K562 (cell line): ENCODE measurements around the gene PGM2. TPM values are rescaled to one million over a fixed set of nuclear protein-coding genes. Genes with fewer than 3 reads are reported as not detected.
A peak's percentile ranks its signal among the peaks of the same experiment; 100 is the strongest.

Experiments used
- ATAC-seq: fragments of 200-7000 bp; cut with Tn5 transposase; 3 replicates; pipeline ENCODE4 v1.9.1; 2020; ENCODE audit warnings: moderate library complexity
- BruUV-seq: library from RNA; stranded (reverse); fragments of 400-500 nt; replicated peaks from 2 replicates; lab custom pipeline; 2021; lab: Mats Ljungman, UMichigan
- CTCF ChIA-PET: fragments of 300-600 bp; formaldehyde crosslinking; extraction: SDS; loops from one replicate; lab custom pipeline; 2021; ENCODE audit warnings: low intra/inter-chr PET ratio; lab: Yijun Ruan, JAX
- POLR2A ChIA-PET: fragments of 300-600, 350-650 bp; sonication (Branson Sonifier 250); formaldehyde crosslinking; extraction: SDS; loops from one replicate; lab custom pipeline; 2021; ENCODE audit warnings: antibody characterized with exemption, inconsistent platforms; lab: Yijun Ruan, JAX
- DNase-seq, 4 experiments: peaks; one replicate each; pipeline versions ENCODE4 v3.0.0 to v3.0.0-alpha.2; 2011 to 2018; ENCODE audit warnings: low spot score in 3 of 4, mixed read lengths in 3 of 4; ENCODE audit errors: extremely low read depth in 1 of 4
- FAIRE-seq: peaks from 2 replicates; lab custom pipeline; 2011; peaks lifted over from hg19 to GRCh38; lab: Jason Lieb, UNC
- H2AFZ ChIP-seq: 2 replicates; pipeline ENCODE4 v1.6.0; 2011; ENCODE audit warnings: low read depth, low read length, control low read depth, inconsistent platforms
- H3K27ac ChIP-seq: fragments of 200-600 bp; 3 replicates; pipeline ENCODE4 v1.8.0; 2011; ENCODE audit warnings: low read depth, mild to moderate bottlenecking, control low read depth, inconsistent platforms, low read length, moderate library complexity, mixed read lengths; ENCODE audit errors: extremely low read depth
- H3K27me3 ChIP-seq, 2 experiments: fragments of 300-600 bp in 1 of 2; 2 replicates in 1 of 2; 3 replicates in 1 of 2; pipeline versions ENCODE4 v1.6.0 to v1.8.0; 2011; ENCODE audit warnings: inconsistent platforms in 2 of 2, low read length in 2 of 2, mild to moderate bottlenecking in 1 of 2, mixed read lengths in 1 of 2, moderate library complexity in 1 of 2; ENCODE audit not compliant: control insufficient read depth in 2 of 2, insufficient read depth in 2 of 2
- H3K36me3 ChIP-seq: fragments of 300-600 bp; 3 replicates; pipeline ENCODE4 v1.8.0; 2011; ENCODE audit warnings: mild to moderate bottlenecking, low read length, inconsistent platforms; ENCODE audit not compliant: control insufficient read depth, insufficient read depth
- H3K4me1 ChIP-seq, 2 experiments: fragments of 200-600 bp in 1 of 2; replicated peaks in 1 of 2; 2 replicates in 1 of 2; 3 replicates in 1 of 2; pipeline versions ENCODE4 v1.5.1 to v1.8.0; 2011; ENCODE audit warnings: inconsistent platforms in 2 of 2, low read length in 2 of 2, mild to moderate bottlenecking in 1 of 2, mixed read lengths in 1 of 2, moderate library complexity in 1 of 2; ENCODE audit not compliant: control insufficient read depth in 2 of 2, insufficient read depth in 2 of 2
- H3K4me2 ChIP-seq: 2 replicates; pipeline ENCODE4 v1.6.1; 2011; ENCODE audit warnings: low read length, control low read depth, inconsistent platforms, mixed read lengths; ENCODE audit not compliant: insufficient read depth
- H3K4me3 ChIP-seq: fragments of 200-600 bp; sonication (generic), shearing (Covaris generic); 2 replicates; pipeline ENCODE4 v1.5.1; 2016; ENCODE audit warnings: control low read depth, inconsistent platforms
- H3K79me2 ChIP-seq: fragments of 200-600 bp; 3 replicates; pipeline ENCODE4 v1.8.0; 2011; ENCODE audit warnings: low read length, inconsistent platforms; ENCODE audit not compliant: control insufficient read depth, insufficient read depth
- H3K9ac ChIP-seq, 2 experiments: 2 replicates each; pipeline versions ENCODE4 v1.6.0 to v1.6.1; 2011; ENCODE audit warnings: low read depth in 2 of 2, low read length in 2 of 2, control low read depth in 1 of 2, inconsistent platforms in 1 of 2, mild to moderate bottlenecking in 1 of 2, mixed read lengths in 1 of 2; ENCODE audit not compliant: insufficient read depth in 1 of 2
- H3K9me1 ChIP-seq: one replicate; pipeline ENCODE4 v1.6.0; 2011; ENCODE audit warnings: inconsistent platforms, mild to moderate bottlenecking, low read length, moderate library complexity; ENCODE audit not compliant: control insufficient read depth, insufficient read depth
- H3K9me3 ChIP-seq: replicated peaks from 2 replicates; pipeline ENCODE4 v1.5.1; 2011; ENCODE audit warnings: low read depth, low read length, inconsistent platforms; ENCODE audit not compliant: control insufficient read depth, insufficient read depth
- H4K20me1 ChIP-seq: replicated peaks from 2 replicates; pipeline ENCODE4 v1.6.1; 2011; ENCODE audit warnings: low read length, inconsistent platforms, mixed read lengths; ENCODE audit not compliant: control insufficient read depth, insufficient read depth
- KDM5B ChIP-seq: fragments of 200-600 bp; sonication (generic); IDR thresholded peaks from 2 replicates; pipeline ENCODE4 v1.6.1; 2012; ENCODE audit warnings: low read depth, mild to moderate bottlenecking, moderate library complexity, low read length, control low read depth, inconsistent platforms; ENCODE audit not compliant: insufficient replicate concordance
- ZNF263 ChIP-seq: sonication (generic); formaldehyde crosslinking; IDR thresholded peaks from 2 replicates; pipeline ENCODE4 v1.8.0; 2022; ENCODE audit warnings: mild to moderate bottlenecking, missing genetic modification reagents, borderline replicate concordance
- WGBS: fragments of 100-300 bp; shearing (Covaris generic); methylation state at CpG from one replicate; pipeline ENCODE4 v1.1.6; 2016; ENCODE audit warnings: low coverage, mixed read lengths; ENCODE audit not compliant: insufficient coverage; ENCODE audit errors: missing lambda C conversion rate; 5-methylcytosine and 5-hydroxymethylcytosine counted together
- in situ Hi-C: fragments of 300-500 bp; cut with MboI; formaldehyde crosslinking; loops from 4 replicates; pipeline ENCODE4 v1.15.0; 2018; ENCODE audit warnings: inconsistent platforms, mixed read lengths
- intact Hi-C: fragments of 100-400 bp; cut with micrococcal nuclease; formaldehyde crosslinking; loops from 2 replicates; pipeline ENCODE4 v1.14.2; 2022
- polyA plus RNA-seq, 8 experiments: library from polyadenylated mRNA; depleted of rRNA in 4 of 8; stranded (reverse) in 5 of 8; unstranded in 3 of 8; fragments of >200 nt; fragmentation: Nextera tagmentation in 2 of 8; fragmentation: Illumina TruSeq in 1 of 8; extraction: Ambion mirVana in 2 of 8; extraction: Trizol in 1 of 8; gene quantifications; 2 replicates each; pipeline versions ENCODE4 v1.2.1 to v1.2.3, GENCODE V29; 2011 to 2014; ENCODE audit warnings: inconsistent platforms in 1 of 8, missing spikeins in 1 of 8
- total RNA-seq, 7 experiments: library from RNA; depleted of rRNA in 6 of 7; stranded (reverse); fragments of >200 nt in 6 of 7; fragmentation: Illumina TruSeq in 2 of 7; extraction: Trizol in 2 of 7; gene quantifications; 2 replicates each; pipeline versions ENCODE4 v1.2.1 to v1.2.3, GENCODE V29; 2011 to 2021; ENCODE audit warnings: low replicate concordance in 1 of 7
- TF ChIP-seq, protein P1 (sequence below): fragments of 250-450 bp; sonication (Bioruptor Pico); IDR thresholded peaks from 2 replicates; pipeline ENCODE4 v1.8.0; 2022; ENCODE audit warnings: moderate library complexity, mild to moderate bottlenecking, inconsistent platforms

Gene PGM2
- total and polyA plus RNA-seq, 9 of the 15 experiments (the other 6 are each of a cell fraction or from before 2014, with no cell fraction given) = 15.2 to 77.3 (median 51.4) TPM

DNA sequence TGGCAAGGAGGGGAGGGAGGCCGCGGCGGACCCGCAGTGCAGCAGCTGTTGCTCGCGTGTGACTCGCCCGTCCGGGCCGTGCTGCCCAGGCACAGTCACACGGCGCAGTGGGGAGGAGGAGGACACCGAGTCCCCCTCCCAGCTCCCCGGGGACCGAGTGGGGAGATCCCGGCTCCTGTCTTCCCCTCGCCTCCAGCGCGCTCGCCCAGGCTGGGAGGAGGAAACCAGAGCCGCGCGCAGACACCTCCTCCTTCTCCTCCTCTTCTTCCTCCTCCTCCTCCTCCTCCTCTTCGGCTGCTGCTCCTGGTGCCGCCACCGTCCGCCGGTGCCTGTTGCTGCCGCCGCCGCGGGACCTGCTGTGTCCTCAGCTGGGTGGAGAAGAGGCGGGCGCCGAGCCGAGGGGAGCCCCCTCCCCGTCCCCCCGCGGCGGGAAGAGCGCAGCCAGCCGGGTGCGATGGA, 64.3 kb downstream of the PGM2 start, which contains the start of gene TBC1D1:
Gene TBC1D1 (plus strand): TSS at position 284 of the 459 bp plus-strand sequence. CDS start 11,012 bp downstream, outside the sequence.
- Histone ChIP-seq H3K4me1 (peaks cover 0 to 12% of the 10 kb centered on the region in 2 experiments; a peak in 2 of 5 replicates), H3K9me3 (no peaks in the 10 kb centered on the region), H3K9ac (no peak within 1 kb of the TSS), H4K20me1 (no peaks in the 10 kb centered on the region), H3K9me1 (no peaks in the 10 kb centered on the region), H3K4me2 (no peak within 1 kb of the TSS)
- no CpG with 5 or more reads among the region's 43 CpGs for WGBS
- in situ Hi-C loops = no loop called here
- POLR2A ChIA-PET = interaction anchor here (0.5 kb wide), 1 partner anchor 345 kb away, joined by 3 read pairs; no protein-coding TSS in a partner anchor
- TF ChIP-seq, protein P1, sequence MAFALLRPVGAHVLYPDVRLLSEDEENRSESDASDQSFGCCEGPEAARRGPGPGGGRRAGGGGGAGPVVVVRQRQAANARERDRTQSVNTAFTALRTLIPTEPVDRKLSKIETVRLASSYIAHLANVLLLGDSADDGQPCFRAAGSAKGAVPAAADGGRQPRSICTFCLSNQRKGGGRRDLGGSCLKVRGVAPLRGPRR (CRISPR knock-in tag) = no peak
- TF ChIP-seq ZNF263 (CRISPR knock-in tag) (peak; percentile 81), KDM5B (no peak)
- TF ChIP-seq, all 486 proteins: peak for 1
- intact Hi-C loops = no loop called here
- Histone ChIP-seq H3K4me3 (no peak within 1 kb of the TSS), H3K79me2 (no peaks in the 10 kb centered on the region), H2AFZ (no peak within 1 kb of the TSS), H3K36me3 (no peaks in the 10 kb centered on the region), H3K27ac (no peak within 1 kb of the TSS), H3K27me3 (peaks cover 12 to 45% of the 10 kb centered on the region in 2 experiments; a peak in 3 of 5 replicates)
- DNase-seq = no peak
- peak; percentile 35 for ATAC-seq
- CTCF ChIA-PET = no interaction called here
- BruUV-seq = no TSS peak
- no peak for FAIRE-seq
